ENCODE results near the gene MUC13. TPM values are rescaled to one million over a fixed set of nuclear protein-coding genes. Genes with fewer than 3 reads are reported as not detected.

Gene MUC13
- polyA plus RNA-seq, 4 donors, result 0.03 TPM; not detected in 3

DNA sequence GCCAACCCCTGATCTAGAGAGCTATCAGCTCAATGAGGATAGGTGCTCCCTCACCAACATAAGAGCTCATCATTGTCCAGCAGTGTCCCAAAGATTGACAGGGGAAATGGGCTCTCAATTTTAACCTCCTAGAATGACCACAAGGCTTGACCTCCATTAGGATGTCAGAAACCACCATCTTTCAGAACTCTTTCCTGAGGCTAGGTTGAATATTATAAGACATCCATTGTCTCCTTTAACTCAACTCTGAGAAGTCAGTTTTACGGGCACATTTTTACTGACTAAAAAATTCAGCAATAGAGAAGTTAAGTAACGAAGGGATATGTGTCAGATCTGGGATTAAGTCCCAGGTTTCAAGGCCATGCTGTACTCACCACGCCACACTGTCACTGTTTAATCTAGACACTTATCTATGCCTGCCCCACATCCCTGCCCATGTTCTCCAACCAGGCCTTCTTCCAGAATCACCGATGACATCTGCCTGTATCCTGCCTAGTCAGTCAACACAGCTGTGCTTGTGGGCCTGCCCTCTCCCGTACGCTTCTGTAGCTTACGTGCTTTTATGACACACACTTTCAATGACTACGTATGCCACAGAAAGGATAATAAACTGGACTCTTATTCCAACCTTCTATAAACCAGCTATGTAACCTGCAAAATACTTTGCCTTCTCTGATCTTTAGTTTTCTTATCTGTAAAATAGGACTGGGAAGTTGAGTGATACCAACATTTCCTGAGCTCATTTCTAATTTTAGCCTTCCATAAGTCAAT is 17.1 kb upstream of the MUC13 start:
- DNase-seq (ENCODE audit: low read depth in 4 of 4, low spot score in 3 of 4), result no peak

DNA sequence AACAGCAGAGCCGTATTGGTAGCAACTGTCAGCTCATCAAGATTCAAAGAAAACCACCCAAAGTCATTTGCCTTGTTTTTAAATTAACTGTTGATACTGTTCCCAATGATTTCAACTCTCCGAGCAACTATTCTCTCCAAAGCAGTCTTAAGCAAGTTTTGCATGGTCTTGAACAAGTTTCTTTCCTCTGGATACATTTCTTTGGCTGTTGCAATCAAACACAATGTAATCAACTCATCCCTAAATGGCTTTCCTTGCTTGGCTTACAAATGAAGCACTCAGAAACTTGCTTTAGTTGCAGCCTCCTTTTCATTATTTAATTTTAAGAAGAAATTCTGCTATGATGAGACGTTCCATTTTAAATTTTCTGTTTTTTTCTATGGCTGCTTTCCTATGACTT is 15.5 kb upstream of the MUC13 start:
- no peak for DNase-seq (ENCODE audit: low read depth in 4 of 4, low spot score in 3 of 4)

DNA sequence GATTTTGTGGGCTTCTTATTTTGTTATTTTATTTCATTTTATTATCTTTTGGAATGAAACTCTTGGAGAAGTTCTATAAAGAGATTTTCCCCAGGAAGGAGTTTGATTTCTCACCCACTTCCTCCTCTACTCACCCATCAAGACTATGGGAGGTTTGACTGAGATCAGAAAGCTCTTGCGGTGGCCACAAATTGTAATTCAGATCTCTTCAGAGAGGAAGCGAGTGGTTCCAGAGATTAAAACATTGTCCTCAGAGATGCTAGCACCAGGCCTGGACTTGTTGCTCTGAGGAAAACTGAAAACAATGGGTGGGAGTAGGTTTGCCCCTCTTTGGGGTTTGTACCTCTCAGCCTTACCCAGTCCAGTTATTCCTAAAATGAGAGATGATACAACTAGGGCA is 8.1 kb upstream of the MUC13 start:
- DNase-seq (ENCODE audit: low read depth in 4 of 4, low spot score in 3 of 4), result no peak

DNA sequence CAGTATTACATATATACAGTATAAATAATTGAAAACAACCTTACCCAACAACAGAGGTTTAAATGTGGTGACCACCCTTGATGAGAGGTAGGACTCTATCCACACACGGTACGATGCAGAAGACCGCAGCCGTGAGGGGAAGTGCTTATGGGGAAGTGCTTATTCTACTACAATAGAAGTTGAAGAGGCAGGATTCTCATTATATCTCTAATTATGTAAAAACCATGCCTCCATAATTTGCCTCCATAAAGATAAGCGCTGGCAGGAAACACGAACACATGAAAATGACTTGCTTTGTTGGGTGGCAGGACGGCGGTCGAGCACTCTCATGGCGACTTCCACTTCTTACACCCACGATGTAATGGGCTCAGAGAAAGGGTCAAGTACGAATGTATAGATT is 7.2 kb upstream of the MUC13 start:
- DNase-seq (ENCODE audit: low read depth in 4 of 4, low spot score in 3 of 4), result no peak

DNA sequence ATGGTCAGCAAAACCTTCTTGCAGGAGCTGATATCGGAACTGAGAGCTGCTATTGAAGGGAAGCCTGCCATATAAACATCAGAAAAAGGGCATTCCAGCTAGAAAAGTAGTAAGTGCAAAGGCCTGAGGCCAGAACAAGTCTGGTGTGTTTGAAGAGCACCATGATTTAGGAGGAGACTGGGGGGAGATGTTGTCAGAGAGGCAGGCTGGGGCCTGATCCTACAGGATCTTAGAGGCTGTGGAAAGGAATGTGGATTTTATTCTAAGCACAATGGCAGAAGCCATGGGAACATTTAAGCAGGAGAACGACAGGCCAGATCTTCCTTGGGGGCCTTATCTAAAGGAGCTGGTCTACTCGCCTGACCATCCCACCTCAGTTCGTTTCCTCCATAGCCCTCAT is 5.1 kb upstream of the MUC13 start:
- no peak for DNase-seq (ENCODE audit: low read depth in 4 of 4, low spot score in 3 of 4)

DNA sequence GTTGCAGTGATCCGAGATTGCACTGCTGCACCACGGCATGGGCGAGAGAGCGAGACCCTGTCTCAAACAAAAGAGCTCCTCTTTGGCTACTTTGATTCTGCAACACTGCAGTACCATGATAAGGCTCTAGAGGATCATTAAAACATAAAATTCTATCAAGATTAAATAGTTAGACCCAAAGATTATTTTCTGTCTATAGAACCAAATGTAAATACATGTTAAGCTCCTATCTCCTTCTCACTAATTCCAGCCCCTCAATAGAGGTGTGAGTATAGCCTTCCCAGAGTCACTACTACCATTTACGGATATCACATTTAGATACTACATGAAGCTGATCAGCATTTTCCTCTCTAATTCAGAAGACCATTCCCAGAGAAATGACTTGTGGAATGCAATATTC is 4.3 kb upstream of the MUC13 start:
- DNase-seq (ENCODE audit: low read depth in 4 of 4, low spot score in 3 of 4), result no peak

DNA sequence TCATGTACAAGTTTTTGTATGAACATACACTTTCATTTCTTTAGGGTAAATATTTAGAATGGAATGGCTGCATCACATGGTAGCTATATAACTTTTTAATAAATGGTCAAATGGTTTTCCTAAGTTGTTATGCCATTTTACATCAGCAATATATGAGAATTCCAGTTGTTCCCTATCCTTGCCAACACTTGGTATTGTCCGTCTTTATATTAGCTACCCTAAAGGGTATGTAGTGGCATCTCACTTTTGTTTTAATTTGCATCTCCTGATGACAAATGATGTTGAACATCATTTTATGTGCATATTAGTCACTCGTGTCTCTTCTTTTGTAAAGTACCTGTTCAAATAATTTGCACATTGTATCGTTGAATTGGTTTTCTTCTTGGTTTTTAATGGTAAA is 2.5 kb upstream of the MUC13 start:
- DNase-seq (ENCODE audit: low read depth in 4 of 4, low spot score in 3 of 4), result no peak

DNA sequence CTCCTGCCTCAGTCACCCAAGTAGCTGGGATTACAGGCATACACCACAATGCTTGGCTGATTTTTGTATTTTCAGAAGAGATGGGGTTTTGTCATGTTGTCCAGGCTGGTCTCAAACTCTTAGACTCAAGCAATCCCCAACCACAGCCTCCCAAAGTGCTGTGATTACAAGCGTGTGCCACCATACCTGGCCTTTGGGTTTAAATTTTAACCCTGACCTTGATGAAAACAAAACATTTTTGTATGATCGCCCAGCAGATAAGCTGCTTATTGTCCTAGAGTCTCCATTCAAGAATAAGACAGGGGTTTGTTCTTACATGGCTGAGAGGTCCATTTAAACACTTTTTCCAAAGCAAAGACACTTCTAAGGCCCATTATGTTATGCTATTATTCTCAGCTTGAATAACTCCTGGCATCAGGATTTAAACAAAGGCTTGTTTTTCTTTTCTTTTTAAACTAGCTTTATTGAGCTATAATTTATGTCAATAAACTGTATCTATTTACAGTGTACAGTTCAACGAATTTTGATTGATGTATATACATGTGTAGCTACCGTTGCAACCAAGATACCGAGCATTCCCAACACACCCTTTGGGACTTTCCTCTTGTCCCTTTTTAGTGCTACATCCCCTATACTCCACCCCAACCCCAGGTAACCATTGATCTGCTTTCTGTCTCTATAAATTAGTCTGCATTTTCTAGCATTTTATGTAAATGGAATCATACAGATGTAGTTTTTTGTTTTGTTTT is 1.4 kb upstream of the MUC13 start:
- DNase-seq (ENCODE audit: low read depth in 4 of 4, low spot score in 3 of 4), result no peak

DNA sequence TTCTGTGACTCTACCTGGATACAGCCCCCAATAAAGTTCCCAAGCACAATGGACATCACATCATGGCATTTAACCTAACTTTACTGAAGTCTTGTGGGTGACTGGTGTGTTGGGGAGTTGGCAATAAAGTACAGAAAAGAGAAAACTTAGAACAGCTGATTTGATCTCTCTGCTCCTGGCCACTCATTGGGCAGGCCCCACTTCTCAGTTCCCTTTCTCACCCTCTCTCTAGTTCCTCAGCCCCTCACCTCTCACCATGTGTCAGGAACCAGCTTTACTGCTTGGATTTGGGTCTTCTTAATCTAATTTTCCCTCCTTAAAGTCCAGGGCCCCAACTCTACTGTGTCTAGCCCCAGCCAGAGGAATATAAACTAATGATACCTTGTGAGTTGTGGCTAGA is 713 bp upstream of the MUC13 start:
- no peak for DNase-seq (ENCODE audit: low read depth in 4 of 4, low spot score in 3 of 4)

DNA sequence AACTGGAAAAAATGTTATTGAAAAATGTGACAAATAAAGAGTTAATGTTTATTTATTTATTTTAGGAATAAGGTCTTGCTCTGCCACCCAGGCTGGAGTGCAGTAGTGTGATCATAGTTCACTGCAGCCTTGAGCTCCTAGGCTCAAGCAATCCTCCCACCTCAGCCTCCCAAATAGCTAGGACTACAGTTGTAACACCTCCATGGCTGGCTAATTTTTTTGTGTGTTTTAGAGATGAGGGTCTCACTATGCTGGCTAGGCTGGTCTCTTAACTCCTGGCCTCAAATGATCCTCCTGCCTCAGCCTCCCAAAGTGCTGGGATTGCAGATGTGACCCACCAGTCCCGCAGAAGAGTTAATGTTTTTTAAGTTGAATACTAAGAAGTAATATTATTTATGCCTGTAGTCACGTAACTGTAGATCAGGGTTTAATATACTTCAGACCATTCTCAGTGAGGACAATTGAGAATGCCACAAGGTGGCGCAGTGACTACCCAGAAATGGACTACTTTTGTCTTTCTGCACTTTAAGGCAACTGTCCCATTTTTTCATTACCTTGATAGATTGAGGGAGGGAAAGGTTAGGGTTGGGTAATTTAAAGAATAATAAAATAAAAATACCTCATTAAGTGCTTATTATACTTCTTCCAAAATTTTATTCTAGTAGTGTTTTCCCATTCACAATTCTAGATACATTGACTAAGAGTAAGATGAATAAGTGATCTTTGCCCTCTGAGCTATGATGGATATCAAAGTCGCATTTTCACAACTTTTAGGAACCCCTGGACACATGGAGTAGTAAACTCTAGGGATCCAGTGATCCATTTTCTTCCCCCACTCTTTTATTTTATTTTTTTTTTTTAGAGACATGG is 6.0 kb downstream of the MUC13 start:
- peak; percentile 31 to 48 (median 40) for DNase-seq (ENCODE audit: low read depth in 4 of 4, low spot score in 3 of 4)

DNA sequence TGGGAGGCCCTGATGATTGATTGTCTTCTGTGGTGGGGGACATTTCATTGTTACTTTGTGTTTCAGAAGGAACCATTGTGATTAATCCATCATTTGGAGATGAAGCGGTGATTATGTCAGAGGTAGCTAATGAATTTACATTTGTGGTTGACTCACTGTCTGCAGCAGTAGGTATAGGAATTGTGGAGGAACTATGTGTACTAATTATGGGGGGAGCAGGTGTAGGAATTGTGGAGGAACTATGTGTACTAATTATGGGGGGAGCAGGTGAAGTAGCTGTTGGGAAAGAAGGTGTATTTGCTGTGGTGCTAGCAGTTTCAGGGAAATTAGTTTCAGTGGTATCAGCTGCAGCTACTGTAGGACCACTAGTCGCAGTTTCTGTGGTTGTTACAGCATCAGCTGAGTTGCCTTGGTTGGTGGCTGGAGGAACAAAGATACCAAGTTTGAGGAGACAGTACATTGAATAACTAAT is 6.9 kb downstream of the MUC13 start:
- DNase-seq (ENCODE audit: low read depth in 4 of 4, low spot score in 3 of 4), result no peak

DNA sequence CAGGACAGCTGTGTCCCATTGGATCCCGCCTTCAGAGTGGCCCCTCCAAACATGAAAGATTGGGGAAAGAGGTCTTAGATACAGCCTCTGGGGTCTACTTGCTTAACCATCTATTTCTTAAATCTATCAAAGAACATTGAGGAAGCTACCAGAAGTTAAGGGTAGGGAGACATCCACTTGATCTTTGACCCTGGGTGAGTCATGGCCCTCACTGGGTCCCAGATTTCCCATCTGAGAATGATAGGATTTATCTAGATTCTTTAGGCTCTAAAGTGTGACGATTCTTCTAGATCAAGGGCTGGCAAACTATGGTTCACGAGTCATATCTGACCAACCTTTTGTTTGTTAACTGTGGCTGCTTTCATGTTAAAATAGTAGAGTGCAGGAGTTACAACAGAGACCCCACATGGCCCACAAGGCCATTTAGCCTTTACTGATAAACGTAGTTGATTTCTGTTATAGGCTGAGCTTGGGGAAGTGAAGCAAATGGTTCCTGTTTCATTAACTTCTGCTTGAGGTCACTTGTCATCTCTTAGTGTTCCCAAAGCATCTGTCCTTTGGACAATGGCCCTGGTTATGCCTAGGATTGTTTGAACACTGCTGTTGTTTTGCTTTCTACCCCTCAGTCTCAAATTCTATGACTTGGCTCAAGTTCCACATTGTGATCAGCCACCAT is 8.0 kb downstream of the MUC13 start:
- no peak for DNase-seq (ENCODE audit: low read depth in 4 of 4, low spot score in 3 of 4)

DNA sequence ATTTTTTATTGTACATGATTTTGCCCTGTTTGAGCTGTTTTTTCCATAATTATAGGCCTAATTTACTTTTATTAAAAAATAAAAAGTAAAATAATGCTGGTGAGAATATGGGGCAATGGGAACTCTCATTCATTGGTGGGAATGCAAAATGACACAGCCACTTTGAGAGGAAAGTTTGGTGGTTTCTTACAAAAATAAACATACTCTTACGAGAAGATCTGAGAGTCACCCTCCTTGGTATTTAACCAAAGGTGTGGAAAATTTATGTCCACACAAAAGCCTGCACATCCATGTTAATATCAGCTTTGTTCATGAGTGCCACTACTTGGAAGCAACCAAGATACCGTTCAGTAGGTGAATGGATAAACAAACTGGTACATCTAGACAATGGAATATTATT is 9.8 kb downstream of the MUC13 start:
- DNase-seq (ENCODE audit: low read depth in 4 of 4, low spot score in 3 of 4), result no peak

DNA sequence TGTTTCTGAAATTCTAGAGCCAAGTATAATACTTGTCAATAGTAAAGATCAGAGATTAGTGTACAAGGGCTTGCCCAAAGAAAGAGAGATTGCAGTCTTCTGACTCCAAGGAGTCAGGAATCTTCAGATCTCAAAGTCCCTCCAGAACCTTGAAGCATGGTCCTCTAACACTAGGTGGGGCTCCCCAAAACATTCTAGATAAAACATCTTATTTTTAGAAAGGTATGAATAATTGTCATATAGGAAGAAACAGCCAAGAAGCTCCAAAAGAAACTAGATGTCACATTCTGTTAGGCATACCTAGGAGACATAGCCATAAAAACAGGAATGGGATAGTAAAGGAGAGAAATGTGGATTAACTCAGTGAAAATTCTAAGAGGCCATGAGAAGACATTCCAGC is 10.7 kb downstream of the MUC13 start:
- no peak for DNase-seq (ENCODE audit: low read depth in 4 of 4, low spot score in 3 of 4)

DNA sequence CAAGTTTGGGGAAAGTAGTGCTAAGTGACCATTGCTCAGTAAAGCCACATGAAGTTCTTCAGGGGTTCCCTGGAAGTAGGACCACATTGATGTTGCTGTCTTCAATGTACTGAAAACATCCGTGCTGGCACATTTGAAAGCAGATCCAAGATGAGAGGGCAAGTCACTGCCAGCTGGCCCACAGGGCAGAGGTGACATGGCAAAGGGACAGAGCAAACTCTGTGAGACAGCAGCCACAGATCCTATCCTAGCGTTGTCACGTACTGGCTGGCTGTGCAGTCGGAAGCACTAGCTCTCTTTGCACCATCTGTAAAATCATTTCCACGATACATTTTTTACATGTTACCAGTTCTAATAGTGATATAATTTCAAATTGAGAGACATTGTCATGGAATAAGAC is 13.8 kb downstream of the MUC13 start:
- no peak for DNase-seq (ENCODE audit: low read depth in 4 of 4, low spot score in 3 of 4)

DNA sequence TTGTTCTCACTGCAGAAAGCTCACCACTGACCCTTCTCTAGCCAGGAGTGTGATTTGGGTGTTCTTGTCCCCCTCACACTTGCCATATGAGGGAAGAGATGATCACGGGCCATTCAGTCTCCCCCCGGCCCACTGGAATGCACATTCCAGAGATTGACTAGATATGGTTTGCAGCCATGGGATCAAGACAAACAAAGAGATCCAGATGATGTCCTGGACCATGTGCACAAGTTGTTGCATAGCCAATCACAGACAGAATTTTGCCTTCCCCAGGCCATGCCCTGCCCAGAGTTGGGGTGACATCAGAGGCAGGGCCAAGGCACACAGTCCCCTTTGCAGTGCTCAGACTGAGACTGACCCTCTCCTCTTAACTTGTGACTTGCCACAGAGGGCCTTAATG is 14.8 kb downstream of the MUC13 start:
- no peak for DNase-seq (ENCODE audit: low read depth in 4 of 4, low spot score in 3 of 4)

DNA sequence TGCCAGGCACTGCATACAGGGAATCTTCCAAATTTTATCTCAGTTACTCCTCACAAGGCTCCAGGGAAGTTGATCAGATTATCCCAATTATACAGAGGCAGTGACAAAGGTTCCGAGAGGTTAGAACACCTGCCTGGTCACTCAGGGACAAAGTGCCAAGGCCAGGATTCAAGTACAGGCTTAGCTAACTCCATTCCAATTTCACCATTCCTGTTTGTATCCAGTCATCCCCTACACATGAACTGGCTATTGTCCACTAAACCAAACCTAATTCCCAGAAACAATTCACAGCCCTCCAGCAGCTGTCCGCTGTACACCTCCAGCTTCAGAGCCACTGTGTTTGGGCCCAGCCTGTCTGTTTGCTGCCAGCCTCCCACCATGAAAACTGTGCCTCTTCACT is 16.0 kb downstream of the MUC13 start:
- no peak for DNase-seq (ENCODE audit: low read depth in 4 of 4, low spot score in 3 of 4)

DNA sequence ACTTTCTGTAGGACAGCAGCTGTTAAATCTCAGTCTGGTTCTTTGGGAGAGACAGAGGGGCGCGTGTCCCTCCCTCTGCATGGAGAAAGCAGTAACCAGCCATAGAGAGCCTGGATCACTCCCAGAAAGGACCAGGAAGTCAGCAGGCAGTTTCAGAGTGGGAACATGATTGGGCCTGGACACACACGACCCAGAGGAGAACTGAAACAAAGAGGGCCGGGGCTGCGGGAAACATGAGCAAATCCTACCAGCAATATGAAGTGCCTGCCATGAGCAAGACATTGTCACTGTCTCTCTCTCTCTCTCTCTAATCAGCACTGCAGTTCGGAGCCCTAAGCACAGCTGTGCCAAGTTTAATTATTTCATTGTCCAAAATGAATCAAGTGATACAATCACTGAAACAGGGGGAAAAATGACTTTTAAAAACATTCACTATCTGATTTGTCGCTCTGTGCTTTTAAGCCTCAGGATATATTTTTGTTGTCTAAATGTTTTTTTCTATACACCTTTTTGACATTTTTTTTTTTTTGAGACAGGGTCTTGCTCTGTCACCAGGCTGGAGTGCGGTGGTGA is 17.6 kb downstream of the MUC13 start:
- peak in 1 of 4 donors; percentile 10 for DNase-seq (ENCODE audit: low read depth in 4 of 4, low spot score in 3 of 4)

DNA sequence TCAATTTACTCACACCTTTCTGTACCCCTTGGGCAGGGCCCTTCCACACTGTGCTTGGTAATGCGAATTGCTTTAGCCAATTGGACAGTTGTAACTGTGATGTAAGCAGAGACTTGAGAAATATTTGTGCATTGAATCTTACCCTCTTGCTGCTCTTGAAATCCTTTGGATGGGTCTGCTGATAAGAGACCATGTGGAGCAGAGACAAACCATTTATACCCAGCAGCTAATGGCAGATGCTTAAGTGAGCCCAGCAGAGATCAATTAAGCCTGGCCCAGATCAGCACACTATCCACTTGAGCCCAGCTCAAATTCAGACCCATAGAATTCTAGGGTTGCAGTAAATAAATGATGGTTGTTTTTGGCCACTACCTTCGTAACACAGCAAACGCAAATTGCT is 19.3 kb downstream of the MUC13 start:
- no peak for DNase-seq (ENCODE audit: low read depth in 4 of 4, low spot score in 3 of 4)

DNA sequence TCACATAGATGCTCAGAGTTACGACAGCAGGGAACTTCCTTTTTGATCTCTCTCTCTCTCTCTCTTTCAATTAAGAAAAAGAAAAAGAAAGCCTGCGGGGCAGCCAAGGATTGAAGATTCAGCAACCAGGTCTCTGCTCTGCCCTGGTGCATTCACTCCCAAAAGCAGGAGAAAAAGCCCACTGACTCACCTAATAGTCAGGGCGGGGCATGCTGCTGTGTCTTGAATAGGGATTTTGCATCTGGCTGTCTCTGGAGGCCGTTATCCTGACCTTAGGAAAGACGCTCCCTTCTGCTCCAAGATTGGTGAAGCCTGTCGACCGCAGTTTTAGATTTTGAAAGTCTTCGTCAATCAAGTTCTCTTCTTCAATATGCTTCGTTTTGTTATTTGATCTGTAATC is 26.6 kb downstream of the MUC13 start:
- no peak for DNase-seq (ENCODE audit: low read depth in 4 of 4, low spot score in 3 of 4)
